Measurements from ENCODE around the gene HELZ2.

DNA sequence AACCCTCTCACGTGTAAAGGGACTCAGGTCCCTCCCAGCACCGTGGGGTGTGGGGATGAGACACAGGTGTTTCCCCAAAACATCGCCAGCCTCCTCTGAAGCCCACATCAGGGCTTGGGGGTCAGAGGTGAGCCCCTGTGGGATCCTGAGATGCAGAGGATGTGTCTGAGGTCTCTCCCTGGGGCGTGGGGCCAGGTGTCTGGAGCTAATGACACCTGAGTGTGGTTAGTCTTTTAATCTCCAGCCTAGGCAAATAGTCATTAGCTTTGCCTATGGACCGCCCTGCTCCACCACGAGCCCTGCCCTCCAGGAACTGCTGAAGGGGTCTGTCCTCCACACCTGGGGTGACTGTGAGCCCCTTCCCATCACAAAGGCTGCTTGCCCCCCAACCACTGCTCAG, 28.2 kb downstream of the HELZ2 start:
- TF ChIP-seq CTCF (conservative IDR thresholded peaks at IDR 0.05; ENCODE audit: low read length): no peak
- no peak for TF ChIP-seq EZH2phosphoT487 (IDR thresholded peaks at IDR 0.05; ENCODE audit: borderline replicate concordance, low read depth, low read length)
